Measurements from ENCODE around the gene GULP1. TPM values are rescaled to one million over a fixed set of nuclear protein-coding genes. Genes with fewer than 3 reads are reported as not detected.

The GULP1 gene
- total RNA-seq, 1 experiment from 2014 or later: 140 TPM

GRCh38 chr2:188619146-188619545 is 327.5 kb downstream of the GULP1 start:
- Mint-ChIP-seq H3K27me3 (ENCODE audit: low read depth) (no peaks in the 10 kb centered on the region), H3K4me3 (no peak overlapping the region), H3K4me1 (no peaks in the 10 kb centered on the region), H3K36me3 (ENCODE audit: insufficient read depth in 1 of 3, low read depth in 3 of 3) (no peaks in the 10 kb centered on the region; a peak in 1 of 7 replicates), H3K9me3 (peaks cover 0 to 3% of the 10 kb centered on the region in 2 experiments; a peak in 2 of 5 replicates), H3K27ac (no peak overlapping the region)
- H3K9ac ChIP-seq (ENCODE audit: extremely low read depth, insufficient read length, low read length): no peak overlapping the region
- no peak overlapping the region for H4K91ac ChIP-seq (ENCODE audit: insufficient read length, low read depth, low read length)
- no peak overlapping the region for H2BK15ac ChIP-seq (ENCODE audit: low read depth, low read length)
- H3K27me3 ChIP-seq (ENCODE audit: insufficient read depth, low read length): no peaks in the 10 kb centered on the region
- no peak overlapping the region for H3K56ac ChIP-seq (ENCODE audit: insufficient read length, low read depth, low read length)
- H3K79me2 ChIP-seq (ENCODE audit: insufficient read depth, low read length): no peaks in the 10 kb centered on the region
- DNase-seq: no peak
- H3K27ac ChIP-seq (ENCODE audit: insufficient read length, low read depth, low read length): no peak overlapping the region
- no peak overlapping the region for H3K4me2 ChIP-seq (ENCODE audit: insufficient read depth, insufficient read length, low read length)
- no peak overlapping the region for H3K4ac ChIP-seq (ENCODE audit: low read depth, low read length)
- TF ChIP-seq CTCF (conservative IDR thresholded peaks at IDR 0.05): no peak
- H4K8ac ChIP-seq (replicated peaks; ENCODE audit: insufficient read length, low read depth, low read length): no peak overlapping the region
- no peaks in the 10 kb centered on the region for H3K23me2 ChIP-seq (ENCODE audit: insufficient read length, low read depth, low read length, poor library complexity, severe bottlenecking)
- H4K20me1 ChIP-seq (ENCODE audit: control insufficient read depth, insufficient read depth, insufficient read length): no peaks in the 10 kb centered on the region
- H3K4me1 ChIP-seq (ENCODE audit: insufficient read depth, low read length): no peaks in the 10 kb centered on the region
- no peak overlapping the region for H3K23ac ChIP-seq (ENCODE audit: insufficient read length, low read depth, low read length)
- no peaks in the 10 kb centered on the region for H3K9me3 ChIP-seq (ENCODE audit: control insufficient read depth, low read depth, low read length)
- H2BK12ac ChIP-seq (ENCODE audit: insufficient read length, low read depth, low read length): no peak overlapping the region
- H3K79me1 ChIP-seq (ENCODE audit: insufficient read depth, low read depth, low read length, poor library complexity, severe bottlenecking): no peaks in the 10 kb centered on the region
- H2AK5ac ChIP-seq (ENCODE audit: insufficient read length, low read length): no peak overlapping the region
- H3K18ac ChIP-seq (ENCODE audit: insufficient read length, low read depth, low read length): no peak overlapping the region
- no peak overlapping the region for H3K14ac ChIP-seq (ENCODE audit: insufficient read depth, low read length)
- no peak overlapping the region for H4K5ac ChIP-seq (ENCODE audit: insufficient read length, low read depth, low read length)
- no peak overlapping the region for H2BK20ac ChIP-seq (ENCODE audit: low read depth, low read length, poor library complexity, severe bottlenecking)
- WGBS (ENCODE audit: extremely low coverage, insufficient read length, low lambda C conversion rate): no CpG with 5 or more reads among the region's 4 CpGs
- no peak overlapping the region for H2AFZ ChIP-seq (ENCODE audit: low read length)
- no peak overlapping the region for H2BK5ac ChIP-seq (ENCODE audit: insufficient read length, low read length)
- no peak overlapping the region for H2BK120ac ChIP-seq (ENCODE audit: low read depth, low read length, poor library complexity, severe bottlenecking)
- H3T11ph ChIP-seq (ENCODE audit: low read length): no peak overlapping the region
